Suppressor macrophage (primary cell): ENCODE data around the gene MYOF.
"Not testable (repeated sequence)": the region's sequence is repeated elsewhere in the genome, so short reads cannot be mapped to it uniquely, and the experiment has no call there.

Experiments
- DNase-seq, 4 experiments: peaks; one replicate each; pipeline ENCODE4 v3.0.0-alpha.2; 2020 to 2022

The MYOF gene

DNA sequence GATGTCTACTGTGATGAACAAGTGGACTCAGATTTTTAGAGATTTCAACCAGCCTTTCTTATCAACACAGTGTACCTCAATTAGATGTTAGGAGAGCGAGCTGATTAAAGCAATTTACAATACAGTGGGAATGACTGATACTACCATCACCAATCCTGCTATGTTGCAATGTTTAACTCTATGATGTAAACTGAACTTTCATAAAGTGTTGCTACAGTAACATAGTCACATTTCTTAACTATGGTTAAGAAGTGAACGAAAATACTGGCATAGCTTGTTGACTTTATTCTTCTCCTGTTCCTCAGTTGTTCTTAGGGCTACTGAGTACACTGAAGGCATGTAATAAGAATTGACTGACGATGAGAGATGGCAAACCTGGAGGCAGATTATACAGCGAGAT, 139.8 kb downstream of the MYOF start:
- DNase-seq: peak in 1 of 4 experiments; percentile 15

DNA sequence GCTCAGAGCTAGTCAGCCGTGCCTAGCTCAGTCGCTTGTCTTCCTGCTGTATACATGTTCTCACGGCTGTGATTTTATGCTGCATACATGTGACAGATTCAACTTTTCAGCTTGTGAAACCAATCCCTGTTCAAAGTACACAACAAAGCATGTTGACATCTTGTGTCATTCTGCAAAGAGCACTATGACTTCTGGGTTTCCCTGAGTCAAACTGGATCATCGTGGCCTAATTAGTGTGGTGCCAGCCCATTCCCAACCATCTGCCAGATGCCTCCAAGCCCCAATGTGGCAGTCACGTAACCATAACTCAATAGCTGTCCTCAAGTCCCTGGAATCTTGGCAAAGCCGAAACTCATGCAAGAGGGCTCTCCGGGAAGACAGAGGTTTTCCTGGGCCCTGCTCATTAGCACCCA, 144.8 kb downstream of the MYOF start:
- DNase-seq: no peak

DNA sequence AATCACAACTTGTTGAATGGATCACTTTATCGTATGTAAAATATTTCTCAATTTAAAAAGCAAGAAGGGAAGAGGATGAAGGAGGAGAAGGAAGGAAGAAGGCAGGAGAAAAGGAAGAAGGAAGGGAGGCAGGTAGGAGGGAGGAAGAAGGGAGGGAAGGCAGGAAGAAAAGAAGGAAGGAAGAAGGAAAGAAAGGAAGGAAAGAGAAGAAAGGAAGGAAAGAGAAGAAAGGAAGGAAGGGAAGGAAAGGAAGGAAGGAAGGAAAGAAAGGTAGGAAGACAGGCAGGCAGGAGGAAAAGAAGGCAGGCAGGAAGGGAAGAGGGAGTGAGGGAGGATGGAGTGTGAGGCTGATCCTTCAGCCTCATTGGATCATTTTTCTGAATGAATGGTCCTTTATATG, 145.5 kb downstream of the MYOF start:
- DNase-seq: no peak

DNA sequence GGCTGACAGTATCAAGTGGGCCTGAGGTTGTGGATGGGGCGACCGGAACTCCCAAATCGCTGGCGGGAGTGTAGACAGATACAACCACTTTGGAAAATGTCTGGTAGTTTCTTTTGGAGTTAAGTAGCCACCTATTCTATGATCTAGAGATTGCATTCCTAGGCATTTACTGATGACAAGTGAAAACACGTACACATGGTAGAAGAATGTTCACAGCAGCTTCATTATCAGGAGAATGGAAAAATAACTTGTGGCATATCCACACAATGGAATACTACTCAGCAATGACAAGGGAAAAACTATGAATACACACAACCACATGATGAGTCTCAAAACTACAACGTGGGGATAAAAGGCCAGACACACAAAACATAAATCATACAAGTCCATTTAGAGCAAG, 146.0 kb downstream of the MYOF start:
- no peak for DNase-seq

DNA sequence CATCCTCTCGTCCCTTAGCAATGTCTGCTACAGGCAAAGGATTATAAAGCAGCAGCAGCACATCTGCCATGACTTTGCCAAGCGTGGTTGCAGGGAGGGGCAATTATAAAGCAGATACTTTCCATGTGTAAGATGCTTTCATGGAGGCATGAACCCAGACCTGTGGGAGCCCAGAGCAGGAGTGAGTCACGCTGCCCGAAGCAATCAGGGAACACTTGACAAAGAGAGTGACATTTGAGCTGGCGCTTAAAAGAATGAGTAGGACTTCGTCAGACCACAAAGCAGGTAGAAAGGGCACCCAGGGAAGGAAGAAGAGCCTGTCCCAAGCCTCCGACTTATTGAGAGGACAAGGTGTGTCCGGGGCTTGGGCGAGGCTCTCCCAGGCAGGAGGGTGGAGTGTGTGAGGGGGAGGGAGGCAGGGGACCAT, 147.2 kb downstream of the MYOF start:
- no peak for DNase-seq

DNA sequence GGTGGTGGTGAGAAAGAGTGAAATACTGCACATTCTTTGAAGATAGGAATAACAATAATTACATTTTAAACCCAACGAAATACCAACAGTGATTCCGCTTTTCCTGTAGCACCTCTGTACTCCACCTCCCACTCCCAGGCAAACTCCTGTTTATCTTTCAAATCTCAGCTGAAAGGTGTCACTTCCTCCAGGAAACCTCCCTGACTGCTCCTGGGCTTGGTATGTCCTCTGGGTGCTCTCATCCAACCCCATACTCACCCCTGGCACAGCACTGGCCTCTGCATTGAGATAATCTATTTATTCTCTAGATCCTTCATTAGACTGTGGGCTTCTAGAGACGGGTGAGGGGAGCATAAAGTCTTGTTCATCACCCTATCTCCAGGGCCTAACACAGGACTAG, 148.0 kb downstream of the MYOF start:
- DNase-seq: no peak

DNA sequence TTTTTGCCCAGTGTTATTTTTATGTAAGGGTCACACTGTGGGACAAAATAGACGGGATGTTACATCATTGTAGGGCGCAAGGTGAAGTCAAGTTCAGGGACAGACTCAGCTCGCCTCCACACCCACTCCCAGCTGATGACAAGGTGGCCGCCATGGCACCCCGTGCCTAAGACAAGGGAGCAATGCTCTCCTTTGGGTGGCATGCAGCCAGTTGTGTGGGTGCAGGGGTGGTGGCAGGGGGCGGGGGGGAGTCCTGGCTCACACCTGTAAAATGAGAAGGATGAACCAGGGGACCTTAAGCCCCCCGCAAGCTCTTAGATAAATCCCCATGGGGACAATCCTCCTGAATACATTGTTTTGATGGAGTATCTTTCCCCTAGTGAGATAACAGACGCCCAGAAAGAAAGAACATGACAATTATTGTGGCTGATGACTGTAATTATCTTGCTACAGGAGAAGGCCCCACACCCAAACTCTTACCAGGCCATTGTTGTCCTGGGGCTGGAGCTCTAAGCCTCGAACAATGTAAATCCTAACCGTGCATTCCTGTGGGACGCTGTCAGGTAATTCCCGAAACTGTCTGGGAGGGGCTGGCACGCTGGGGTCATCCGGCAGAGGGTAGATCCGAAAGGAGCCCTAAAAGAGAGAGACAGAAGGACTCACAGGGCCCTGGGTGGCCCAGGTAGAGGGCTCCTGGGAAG, 148.7 kb downstream of the MYOF start:
- DNase-seq: no peak

DNA sequence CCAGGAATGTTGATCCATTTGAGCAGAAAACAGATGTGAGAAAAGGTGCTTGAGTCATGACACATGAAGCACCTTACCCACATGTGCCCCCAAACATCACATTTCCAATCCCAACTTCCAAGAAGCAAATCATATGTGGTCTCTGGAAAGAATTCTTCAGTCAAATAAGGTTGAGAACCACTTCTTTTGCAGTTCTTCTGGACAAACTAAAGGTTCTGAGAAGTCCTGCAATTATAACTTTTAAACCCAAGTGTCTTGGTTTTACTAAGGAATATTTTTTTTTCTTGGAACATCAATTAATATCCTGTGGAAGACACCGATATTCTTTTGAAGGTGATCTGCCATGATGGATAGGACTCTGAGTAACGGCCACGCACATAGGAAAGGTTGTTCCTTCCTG, 151.3 kb downstream of the MYOF start:
- DNase-seq: no peak

DNA sequence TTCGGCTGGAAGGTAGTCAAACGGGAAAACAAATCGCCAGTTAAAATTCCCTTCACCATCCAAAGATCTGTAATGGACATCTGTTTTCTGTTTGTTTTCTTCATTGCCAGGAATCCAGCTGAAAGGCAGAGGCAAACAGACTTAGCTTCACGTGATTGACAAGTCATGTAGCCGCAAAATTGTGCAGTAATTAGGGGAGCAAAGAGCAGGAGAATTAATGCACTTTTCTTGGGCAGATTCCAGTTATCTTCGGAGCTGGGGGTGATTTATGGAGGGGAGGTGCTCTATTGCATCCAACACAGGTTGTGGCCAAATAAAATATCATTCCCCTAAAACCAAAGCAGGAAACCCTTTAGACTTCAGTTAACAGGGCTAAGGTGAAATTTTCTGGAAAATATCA, 162.2 kb downstream of the MYOF start:
- no peak for DNase-seq

DNA sequence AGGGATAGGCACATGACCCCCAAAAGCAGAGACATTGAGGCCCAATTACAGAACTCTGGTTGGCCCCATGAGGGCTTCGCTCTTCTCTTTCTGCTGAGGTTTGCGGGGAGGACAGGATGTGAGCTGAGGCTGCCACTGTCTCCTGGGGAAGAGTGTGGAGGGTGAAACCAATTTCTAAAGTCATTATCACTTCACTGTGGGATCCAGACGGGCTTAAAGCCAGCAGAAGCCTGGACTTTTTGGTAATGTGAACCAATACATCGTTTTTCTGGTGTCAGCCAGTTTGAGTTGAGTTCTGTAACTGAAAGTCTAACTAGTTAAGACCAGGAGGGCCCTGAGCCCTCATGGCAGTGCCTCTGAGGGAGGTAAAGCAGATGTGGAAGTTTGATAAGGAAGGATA, 163.0 kb downstream of the MYOF start:
- DNase-seq: no peak

DNA sequence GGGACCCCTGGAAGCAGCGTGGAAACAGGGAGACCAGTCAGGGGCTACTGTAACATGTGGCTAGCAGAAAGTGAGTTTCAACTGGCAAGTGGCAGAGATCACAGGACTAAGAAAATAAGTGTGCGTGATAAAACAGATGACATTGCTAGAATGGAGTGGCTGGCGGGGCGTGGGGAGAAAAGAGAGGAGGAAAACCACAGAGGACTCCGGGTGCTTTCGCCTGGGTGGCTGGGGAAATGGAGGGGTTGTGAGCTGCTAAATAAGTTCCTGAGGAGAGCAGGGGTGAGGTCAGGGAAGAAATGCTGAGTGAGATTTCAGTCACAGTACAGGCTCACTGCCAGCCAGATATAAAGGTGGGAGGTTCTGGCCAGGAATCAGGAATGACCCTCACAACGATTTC, 166.9 kb downstream of the MYOF start:
- peak in 2 of 4 experiments; percentile 20 to 27 for DNase-seq

DNA sequence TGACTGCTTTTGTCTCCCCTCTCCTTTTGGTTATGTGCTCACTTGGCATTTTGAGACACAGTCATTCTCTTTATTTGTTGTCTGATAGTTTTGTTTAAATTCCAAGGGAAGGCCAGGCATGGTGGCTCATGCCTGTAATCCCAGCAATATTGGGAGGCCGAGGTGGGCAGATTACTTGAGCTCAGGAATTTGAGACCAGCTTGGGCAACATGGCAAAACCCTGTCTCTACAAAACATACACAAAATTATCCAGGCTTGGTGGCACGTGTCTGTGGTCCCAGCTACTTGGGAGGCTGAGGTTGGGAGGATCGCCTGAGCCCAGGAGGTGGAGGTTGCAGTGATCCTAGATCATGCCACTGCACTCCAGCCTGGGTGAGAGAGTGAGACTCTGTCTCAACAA, 167.5 kb downstream of the MYOF start:
- DNase-seq: not testable (repeated sequence)

DNA sequence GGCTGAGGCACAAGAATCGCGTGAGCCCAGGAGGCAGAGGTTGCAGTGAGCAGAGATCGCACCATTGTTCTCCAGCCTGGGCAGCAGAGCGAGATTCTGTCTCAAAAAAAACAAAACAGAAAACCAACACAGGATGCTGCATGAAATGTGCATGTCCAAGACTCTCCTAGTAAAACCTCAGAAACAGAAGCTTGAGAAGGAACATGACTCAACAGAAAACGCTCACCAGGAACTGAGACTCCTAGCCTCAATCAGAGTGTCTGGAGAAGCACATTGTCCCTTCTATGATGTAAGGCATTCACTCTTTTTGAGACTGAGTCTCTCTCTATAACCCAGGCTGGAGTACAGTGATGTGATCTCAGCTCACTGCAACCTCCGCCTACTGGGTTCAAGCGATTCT, 168.3 kb downstream of the MYOF start:
- peak in 3 of 4 experiments; percentile 13 to 56 (median 37) for DNase-seq

DNA sequence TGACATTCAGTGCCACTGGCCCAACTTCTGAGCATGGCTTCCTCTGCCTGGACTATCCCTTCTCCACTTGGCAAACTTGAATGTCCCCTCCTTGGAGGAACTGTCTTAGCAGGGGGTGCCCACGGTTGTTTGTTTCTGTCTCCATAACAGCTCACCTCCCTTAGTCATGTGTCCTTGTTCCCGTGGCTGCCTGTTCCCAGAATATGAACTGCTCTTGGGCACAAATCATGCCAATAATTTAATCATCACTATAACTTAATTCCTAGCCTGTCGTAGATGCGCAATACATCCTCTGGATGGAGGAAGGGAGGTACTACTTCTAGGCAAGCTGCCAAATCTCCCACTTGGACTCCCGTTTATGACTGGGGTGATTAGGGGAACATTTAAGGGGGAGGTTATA, 173.1 kb downstream of the MYOF start:
- DNase-seq: no peak

DNA sequence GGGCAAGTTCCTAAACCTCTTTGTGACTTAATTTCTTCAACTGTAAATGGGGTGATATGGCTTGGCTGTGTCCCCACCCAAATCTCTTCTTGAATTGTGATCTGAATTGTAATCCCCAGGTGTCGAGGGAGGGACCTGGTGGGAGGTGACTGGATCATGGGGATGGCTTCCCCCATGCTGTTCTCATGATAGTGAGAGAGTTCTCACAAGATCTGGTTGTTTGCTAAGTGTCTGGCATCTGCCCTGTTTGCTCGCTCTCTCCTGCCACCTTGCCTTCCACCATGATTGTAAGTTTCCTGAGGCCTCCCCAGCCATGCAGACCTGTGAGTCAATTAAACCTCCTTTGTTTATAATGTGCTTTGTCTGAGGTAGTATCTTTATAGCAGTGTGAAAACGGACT, 177.0 kb downstream of the MYOF start:
- no peak for DNase-seq

DNA sequence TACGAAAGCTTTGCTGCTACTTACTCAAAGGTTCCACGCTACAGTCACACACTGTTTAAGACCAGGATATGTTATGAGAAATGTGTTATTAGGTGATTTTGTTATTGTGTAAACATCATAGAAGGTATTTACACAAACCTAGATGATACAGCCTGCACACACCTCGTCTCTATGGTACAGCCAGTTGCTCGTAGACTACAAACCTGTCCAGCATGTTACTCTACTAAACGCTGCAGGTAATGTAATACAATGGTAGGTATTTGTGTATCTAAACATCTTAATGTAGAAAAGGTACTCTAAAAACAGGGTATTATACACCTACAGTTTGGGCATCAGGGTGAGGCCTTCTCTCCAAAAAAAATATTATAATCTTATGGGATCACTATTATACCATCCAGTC, 181.2 kb downstream of the MYOF start:
- no peak for DNase-seq

DNA sequence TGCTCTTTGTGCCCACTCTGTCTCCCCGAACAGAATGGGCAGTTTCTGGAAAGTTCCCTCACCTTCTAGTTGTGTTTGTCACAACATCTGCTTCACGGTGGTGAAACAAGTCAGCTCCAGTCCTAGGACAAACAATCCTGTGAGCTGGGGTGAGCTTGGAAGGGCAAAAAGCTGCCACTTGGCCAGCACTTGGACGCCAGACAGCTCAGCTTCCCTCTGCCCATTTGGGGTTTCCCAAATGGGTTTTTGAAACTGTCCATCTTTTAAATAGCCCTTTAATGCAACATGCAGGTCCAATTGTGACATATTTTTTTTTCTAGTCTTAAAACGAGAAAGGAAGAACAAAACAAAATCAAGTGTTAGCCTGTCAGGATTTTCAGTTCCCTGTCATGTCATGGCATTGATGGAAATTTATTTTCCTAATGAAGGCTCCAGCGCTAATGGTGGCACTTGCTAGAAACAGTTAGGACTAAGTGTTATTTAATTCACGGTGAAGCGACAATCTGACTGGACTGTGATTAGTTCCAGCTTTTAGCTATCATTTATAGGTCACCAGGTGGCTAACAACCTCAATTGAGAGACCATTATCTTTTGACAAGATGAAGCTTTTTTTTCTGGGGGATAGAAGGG, 181.7 kb downstream of the MYOF start:
- DNase-seq: no peak

DNA sequence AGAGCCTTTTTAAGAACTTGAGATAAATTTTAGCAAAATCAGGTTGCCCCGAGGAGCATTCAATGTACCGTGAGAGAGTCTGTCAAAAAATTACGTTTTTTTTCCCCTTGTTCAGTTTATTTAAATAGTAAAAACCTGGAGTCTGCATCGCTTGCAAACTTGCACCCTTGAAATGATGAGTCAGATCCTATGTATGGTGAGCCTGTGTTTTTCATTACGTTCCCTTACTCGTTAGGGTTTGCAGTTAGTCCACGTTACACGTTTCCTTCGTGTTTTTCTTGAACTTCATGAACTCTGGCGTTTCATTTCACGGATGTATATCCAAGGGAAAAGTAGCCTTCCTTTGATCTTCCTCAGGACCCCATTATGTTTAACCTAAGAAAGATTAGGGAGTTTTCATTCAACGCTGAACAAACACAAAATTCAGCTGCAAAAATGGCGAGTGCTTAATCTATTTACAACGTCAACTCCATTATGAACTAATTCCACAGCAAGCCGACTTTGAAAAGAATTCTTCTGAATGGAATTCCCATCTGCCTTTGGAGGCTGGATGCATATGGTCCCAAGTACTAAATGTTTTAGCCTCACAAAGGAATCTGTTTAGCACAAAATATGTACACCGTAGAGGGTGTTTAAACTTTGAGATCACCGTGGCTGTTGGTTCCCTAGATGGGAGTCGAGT, 182.4 kb downstream of the MYOF start:
- DNase-seq: no peak

DNA sequence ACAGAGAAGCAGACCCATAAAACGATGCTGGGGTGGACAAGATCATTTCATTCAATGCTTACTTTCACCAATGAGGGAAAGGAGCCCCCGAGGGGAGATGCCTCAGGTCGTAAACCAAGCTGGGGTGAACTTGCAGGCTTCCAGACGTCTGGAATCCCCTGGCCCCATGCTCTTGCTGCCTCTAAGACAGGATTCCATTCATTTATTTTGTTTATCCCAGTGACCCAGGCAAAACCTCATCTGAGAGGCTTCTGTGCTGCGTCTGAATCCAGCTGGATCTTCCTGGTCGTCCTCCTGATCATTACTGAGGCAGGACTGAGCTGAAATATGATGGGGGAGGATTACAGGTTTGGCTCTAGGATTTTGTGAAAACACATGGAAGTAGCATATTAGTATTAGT, 182.9 kb downstream of the MYOF start:
- no peak for DNase-seq

DNA sequence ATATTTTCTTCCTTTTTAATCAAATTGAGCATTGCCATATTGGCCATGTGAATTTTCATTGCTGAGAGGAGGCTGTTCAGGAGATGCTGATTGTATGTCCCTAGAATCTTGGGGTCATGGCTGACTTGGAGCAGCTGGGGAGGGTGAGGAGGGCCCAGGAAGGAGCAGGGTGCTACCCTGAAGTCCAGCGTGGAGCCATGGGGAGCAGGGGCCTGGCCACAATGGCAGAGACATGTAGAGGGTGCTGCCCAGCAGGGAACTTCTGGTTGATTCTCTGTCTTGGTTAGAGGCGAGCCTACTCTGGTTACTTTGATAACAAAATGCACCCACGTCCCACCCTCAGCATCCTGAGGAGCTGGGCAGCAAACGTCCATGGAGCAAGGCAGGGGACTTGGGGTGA, 186.0 kb downstream of the MYOF start:
- DNase-seq: no peak

DNA sequence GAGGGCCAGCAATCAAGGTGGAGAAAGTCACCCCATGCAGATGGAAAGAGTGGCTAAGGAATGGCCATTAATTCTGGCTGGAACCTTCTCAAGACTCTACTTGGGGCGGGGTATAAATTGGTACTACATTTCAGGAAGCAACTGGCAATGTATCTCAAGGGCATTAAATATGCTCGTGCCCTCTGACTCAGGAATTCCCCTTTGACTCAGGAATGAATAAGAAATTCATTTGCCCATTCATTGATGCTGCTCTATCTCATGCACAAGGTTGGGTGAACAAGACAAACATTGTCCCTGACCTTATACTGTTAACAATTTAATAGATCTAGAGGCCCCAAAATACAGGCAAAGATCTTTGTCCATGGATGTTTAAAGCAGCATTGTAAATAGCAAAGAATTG, 188.1 kb downstream of the MYOF start:
- peak in 2 of 4 experiments; percentile 16 to 30 for DNase-seq

DNA sequence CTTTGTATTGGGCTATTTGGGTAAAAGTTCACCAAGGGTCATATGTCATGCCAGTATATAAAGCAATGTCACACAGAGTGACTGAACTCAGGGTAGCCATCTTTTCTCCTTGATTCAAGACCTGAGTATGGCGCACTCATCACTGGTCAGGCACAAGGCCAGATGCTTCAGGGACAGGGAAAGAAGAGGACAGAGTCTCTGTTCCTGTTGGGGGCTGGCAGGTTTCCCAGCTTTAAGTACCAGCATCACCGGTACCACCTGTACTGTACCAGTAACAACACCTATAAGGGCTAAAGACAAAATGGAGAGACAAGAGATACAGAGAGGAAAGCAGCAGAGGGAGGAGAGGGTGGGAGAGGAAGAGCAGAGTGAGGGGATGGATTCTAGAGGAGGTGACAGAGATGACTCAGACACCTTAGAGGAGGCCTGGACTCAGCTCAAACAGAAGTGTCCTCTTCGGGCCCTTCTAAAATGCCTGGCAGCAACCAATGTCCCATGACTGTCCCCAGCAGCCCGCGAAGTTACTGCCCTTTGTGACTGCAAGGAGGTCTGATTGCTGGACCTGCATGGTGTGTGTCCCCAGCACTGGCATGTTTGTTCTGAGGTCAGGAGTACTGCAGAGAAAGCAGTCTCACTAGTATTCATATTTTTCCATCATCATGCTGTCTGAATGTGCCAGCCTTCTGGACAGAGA, 191.3 kb downstream of the MYOF start:
- no peak for DNase-seq
